Measurements from ENCODE around the gene BET1. TPM values are rescaled to one million over a fixed set of nuclear protein-coding genes. Genes with fewer than 3 reads are reported as not detected.

The BET1 gene
- total RNA-seq, 1 experiment from 2014 or later, result 21.4 TPM

GRCh38 chr7:94052398-94053180, 48.4 kb upstream of the BET1 start:
- no peaks in the 10 kb centered on the region for H3K36me3 Mint-ChIP-seq (ENCODE audit: insufficient read depth in 1 of 3, low read depth in 3 of 3)
- Histone ChIP-seq H2BK120ac (ENCODE audit: low read depth, low read length, poor library complexity, severe bottlenecking) (no peak overlapping the region), H2BK5ac (ENCODE audit: insufficient read length, low read length) (no peak overlapping the region), H3K56ac (ENCODE audit: insufficient read length, low read depth, low read length) (no peak overlapping the region), H3K9me3 (ENCODE audit: control insufficient read depth, low read depth, low read length) (no peaks in the 10 kb centered on the region), H3K9ac (ENCODE audit: extremely low read depth, insufficient read length, low read length) (no peak overlapping the region), H3K79me2 (ENCODE audit: insufficient read depth, low read length) (no peaks in the 10 kb centered on the region), H3K23me2 (ENCODE audit: insufficient read length, low read depth, low read length, poor library complexity, severe bottlenecking) (no peaks in the 10 kb centered on the region), H3K4me2 (ENCODE audit: insufficient read depth, insufficient read length, low read length) (no peak overlapping the region), H4K20me1 (ENCODE audit: control insufficient read depth, insufficient read depth, insufficient read length) (no peaks in the 10 kb centered on the region), H2AFZ (ENCODE audit: low read length) (no peak overlapping the region), H3K4me1 (ENCODE audit: insufficient read depth, low read length) (peaks cover 4% of the 10 kb centered on the region; the same call in 1 of the 2 replicates), H3K4ac (ENCODE audit: low read depth, low read length) (no peak overlapping the region), H4K91ac (ENCODE audit: insufficient read length, low read depth, low read length) (no peak overlapping the region), H2BK12ac (ENCODE audit: insufficient read length, low read depth, low read length) (no peak overlapping the region), H3K27me3 (ENCODE audit: insufficient read depth, low read length) (no peaks in the 10 kb centered on the region), H4K8ac (replicated peaks; ENCODE audit: insufficient read length, low read depth, low read length) (no peak overlapping the region), H3K79me1 (ENCODE audit: insufficient read depth, low read depth, low read length, poor library complexity, severe bottlenecking) (no peaks in the 10 kb centered on the region), H4K5ac (ENCODE audit: insufficient read length, low read depth, low read length) (no peak overlapping the region), H2AK5ac (ENCODE audit: insufficient read length, low read length) (no peak overlapping the region), H3K27ac (ENCODE audit: insufficient read length, low read depth, low read length) (no peak overlapping the region), H3K23ac (ENCODE audit: insufficient read length, low read depth, low read length) (no peak overlapping the region), H2BK15ac (ENCODE audit: low read depth, low read length) (no peak overlapping the region), H2BK20ac (ENCODE audit: low read depth, low read length, poor library complexity, severe bottlenecking) (no peak overlapping the region), H3T11ph (ENCODE audit: low read length) (no peak overlapping the region), H3K18ac (ENCODE audit: insufficient read length, low read depth, low read length) (no peak overlapping the region), H3K14ac (ENCODE audit: insufficient read depth, low read length) (no peak overlapping the region)
- no peaks in the 10 kb centered on the region for H3K27me3 Mint-ChIP-seq (ENCODE audit: low read depth)
- no peaks in the 10 kb centered on the region for H3K9me3 Mint-ChIP-seq
- H3K4me1 Mint-ChIP-seq, result peaks cover 19 to 22% of the 10 kb centered on the region in 2 experiments
- TF ChIP-seq, protein P1, sequence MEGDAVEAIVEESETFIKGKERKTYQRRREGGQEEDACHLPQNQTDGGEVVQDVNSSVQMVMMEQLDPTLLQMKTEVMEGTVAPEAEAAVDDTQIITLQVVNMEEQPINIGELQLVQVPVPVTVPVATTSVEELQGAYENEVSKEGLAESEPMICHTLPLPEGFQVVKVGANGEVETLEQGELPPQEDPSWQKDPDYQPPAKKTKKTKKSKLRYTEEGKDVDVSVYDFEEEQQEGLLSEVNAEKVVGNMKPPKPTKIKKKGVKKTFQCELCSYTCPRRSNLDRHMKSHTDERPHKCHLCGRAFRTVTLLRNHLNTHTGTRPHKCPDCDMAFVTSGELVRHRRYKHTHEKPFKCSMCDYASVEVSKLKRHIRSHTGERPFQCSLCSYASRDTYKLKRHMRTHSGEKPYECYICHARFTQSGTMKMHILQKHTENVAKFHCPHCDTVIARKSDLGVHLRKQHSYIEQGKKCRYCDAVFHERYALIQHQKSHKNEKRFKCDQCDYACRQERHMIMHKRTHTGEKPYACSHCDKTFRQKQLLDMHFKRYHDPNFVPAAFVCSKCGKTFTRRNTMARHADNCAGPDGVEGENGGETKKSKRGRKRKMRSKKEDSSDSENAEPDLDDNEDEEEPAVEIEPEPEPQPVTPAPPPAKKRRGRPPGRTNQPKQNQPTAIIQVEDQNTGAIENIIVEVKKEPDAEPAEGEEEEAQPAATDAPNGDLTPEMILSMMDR (conservative IDR thresholded peaks at IDR 0.05), result no peak
- no peak overlapping the region for H3K27ac Mint-ChIP-seq
- no peak overlapping the region for H3K4me3 Mint-ChIP-seq
- no CpG with 5 or more reads among the region's 5 CpGs for WGBS (ENCODE audit: extremely low coverage, insufficient read length, low lambda C conversion rate)
- DNase-seq, result no peak

Measured in H9 (cell line).